HFFc6 (cell line): Measurements from ENCODE around the gene DSG3. TPM values are rescaled to one million over a fixed set of nuclear protein-coding genes. Genes with fewer than 3 reads are reported as not detected.

Source experiments
- DNase-seq: peaks from one replicate; pipeline ENCODE4 v3.0.0-alpha.2; 2018
- H3K27ac Mint-ChIP-seq: 2 replicates; pipeline ENCODE4 v1.8.0; 2020; ENCODE audit warnings: mild to moderate bottlenecking, mixed read lengths
- H3K27me3 Mint-ChIP-seq: 2 replicates; pipeline ENCODE4 v1.8.0; 2021; ENCODE audit warnings: mild to moderate bottlenecking, moderate library complexity, mixed read lengths; ENCODE audit not compliant: insufficient read depth
- H3K36me3 Mint-ChIP-seq: 2 replicates; pipeline ENCODE4 v1.8.0; 2021; ENCODE audit warnings: low read depth, mixed read lengths
- H3K4me1 Mint-ChIP-seq: 2 replicates; pipeline ENCODE4 v1.8.0; 2020; ENCODE audit warnings: low read depth, mixed read lengths
- H3K4me3 Mint-ChIP-seq: 2 replicates; pipeline ENCODE4 v1.8.0; 2020; ENCODE audit warnings: mild to moderate bottlenecking, moderate library complexity, mixed read lengths
- H3K9me3 Mint-ChIP-seq: 2 replicates; pipeline ENCODE4 v1.8.0; 2020; ENCODE audit warnings: mild to moderate bottlenecking, mixed read lengths
- CTCF ChIP-seq: fragments of 200-600 bp; sonication (generic); IDR thresholded peaks from 2 replicates; pipeline ENCODE4 v1.5.0; 2021; ENCODE audit warnings: antibody characterized with exemption, mild to moderate bottlenecking
- total RNA-seq, 6 experiments: library from RNA; stranded (reverse); fragmentation: NEBNext Ultra II Directional; extraction: Animal tissue kit (Norgen Biotek cat#: 25700); gene quantifications; 2 replicates in 1 of 6; 3 replicates in 5 of 6; pipeline ENCODE4 v1.2.3, GENCODE V29; 2021

Gene DSG3
- total RNA-seq, 6 experiments from 2014 or later = not detected

GRCh38 chr18:31510319-31510718, 62.8 kb downstream of the DSG3 start:
- H3K4me1 Mint-ChIP-seq = no peaks in the 10 kb centered on the region
- DNase-seq = no peak
- no peaks in the 10 kb centered on the region for H3K27me3 Mint-ChIP-seq
- TF ChIP-seq CTCF = no peak
- peaks cover 13% of the 10 kb centered on the region for H3K9me3 Mint-ChIP-seq
- no peak overlapping the region for H3K27ac Mint-ChIP-seq
- H3K36me3 Mint-ChIP-seq = no peaks in the 10 kb centered on the region
- no peak overlapping the region for H3K4me3 Mint-ChIP-seq

- no peak for TF ChIP-seq CTCF
- no peak overlapping the region for H3K4me3 Mint-ChIP-seq
- no peak for DNase-seq
- H3K27me3 Mint-ChIP-seq = no peaks in the 10 kb centered on the region
- H3K4me1 Mint-ChIP-seq = no peaks in the 10 kb centered on the region
- no peak overlapping the region for H3K27ac Mint-ChIP-seq
- no peaks in the 10 kb centered on the region for H3K36me3 Mint-ChIP-seq
- H3K9me3 Mint-ChIP-seq = peaks cover 13% of the 10 kb centered on the region
These were observed 63.6 kb downstream of the DSG3 start for GRCh38 chr18:31511098-31511497.

GRCh38 chr18:31512203-31512764, 64.7 kb downstream of the DSG3 start:
- no peaks in the 10 kb centered on the region for H3K36me3 Mint-ChIP-seq
- H3K27ac Mint-ChIP-seq = no peak overlapping the region
- H3K9me3 Mint-ChIP-seq = peaks cover 13% of the 10 kb centered on the region
- DNase-seq = no peak
- H3K4me3 Mint-ChIP-seq = no peak overlapping the region
- TF ChIP-seq CTCF = no peak
- no peaks in the 10 kb centered on the region for H3K4me1 Mint-ChIP-seq
- H3K27me3 Mint-ChIP-seq = no peaks in the 10 kb centered on the region

- H3K4me3 Mint-ChIP-seq = no peak overlapping the region
- no peak overlapping the region for H3K27ac Mint-ChIP-seq
- TF ChIP-seq CTCF = no peak
- no peaks in the 10 kb centered on the region for H3K4me1 Mint-ChIP-seq
- H3K27me3 Mint-ChIP-seq = no peaks in the 10 kb centered on the region
- DNase-seq = no peak
- H3K9me3 Mint-ChIP-seq = peaks cover 13% of the 10 kb centered on the region
- no peaks in the 10 kb centered on the region for H3K36me3 Mint-ChIP-seq
These were observed 65.8 kb downstream of the DSG3 start for GRCh38 chr18:31513189-31513935.

GRCh38 chr18:31516437-31516836, 68.9 kb downstream of the DSG3 start:
- no peak for DNase-seq
- Mint-ChIP-seq H3K27ac (no peak overlapping the region), H3K9me3 (peaks cover 9% of the 10 kb centered on the region), H3K36me3 (no peaks in the 10 kb centered on the region), H3K4me3 (no peak overlapping the region), H3K4me1 (no peaks in the 10 kb centered on the region), H3K27me3 (no peaks in the 10 kb centered on the region)
- TF ChIP-seq CTCF = no peak
